G401.6 (cell line): ENCODE data around the gene FGF14.

Experiments used
- FAIRE-seq: peaks from 2 replicates; lab custom pipeline; 2012; peaks lifted over from hg19 to GRCh38; lab: Jason Lieb, UNC

FGF14 gene

DNA sequence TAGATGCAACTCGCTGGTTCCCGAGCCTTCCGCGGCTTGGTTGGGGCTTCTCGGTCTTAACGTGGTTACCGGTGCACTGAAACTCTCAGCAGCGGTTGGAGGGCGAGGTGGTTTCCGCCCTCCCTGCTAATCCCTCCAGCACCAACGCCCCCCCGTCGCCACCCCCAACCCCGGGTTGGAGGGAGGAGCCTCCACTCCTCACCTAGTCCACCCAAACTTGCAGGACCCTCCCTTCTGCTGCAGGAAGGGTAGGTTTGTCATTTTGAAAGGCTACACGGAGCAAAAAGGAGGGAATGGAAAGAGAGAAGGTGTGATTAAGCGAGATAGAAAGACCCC lies 484.4 kb downstream of the FGF14 start:
- FAIRE-seq, result no peak

DNA sequence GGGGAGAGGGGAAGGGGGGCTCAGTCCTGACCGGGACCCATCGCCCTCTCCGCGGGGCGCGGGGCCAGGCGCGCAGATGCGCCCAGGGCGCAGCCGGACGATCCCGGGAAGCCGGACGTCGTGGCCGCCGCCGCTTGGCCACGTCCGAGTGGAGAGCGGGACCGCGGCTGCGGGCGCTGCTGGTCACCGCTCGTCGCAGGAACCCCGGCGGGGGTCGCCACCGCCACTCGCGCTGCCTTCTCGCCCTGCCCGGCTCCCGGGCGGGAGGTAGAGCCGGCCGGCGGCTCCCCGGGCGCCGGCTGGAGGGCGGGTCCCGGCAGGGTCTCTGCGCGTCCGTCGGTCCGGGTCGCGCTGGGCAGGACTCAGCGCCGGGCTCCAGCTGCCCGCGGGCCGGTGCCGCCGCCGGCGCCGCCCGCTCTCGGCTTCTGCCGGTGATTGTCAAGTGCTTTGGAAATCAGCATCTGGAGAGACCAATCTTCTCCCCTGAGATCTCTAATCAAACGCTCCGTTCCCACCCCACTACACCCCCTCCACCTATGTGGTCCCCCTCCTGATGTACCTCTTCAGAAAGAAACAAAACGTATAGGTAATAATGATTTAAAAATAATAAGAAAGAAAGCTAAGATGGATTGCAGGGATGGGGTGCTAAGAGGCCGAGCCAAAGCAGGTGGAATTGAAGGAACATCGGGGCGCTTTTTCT lies 484.9 kb downstream of the FGF14 start:
- no peak for FAIRE-seq

DNA sequence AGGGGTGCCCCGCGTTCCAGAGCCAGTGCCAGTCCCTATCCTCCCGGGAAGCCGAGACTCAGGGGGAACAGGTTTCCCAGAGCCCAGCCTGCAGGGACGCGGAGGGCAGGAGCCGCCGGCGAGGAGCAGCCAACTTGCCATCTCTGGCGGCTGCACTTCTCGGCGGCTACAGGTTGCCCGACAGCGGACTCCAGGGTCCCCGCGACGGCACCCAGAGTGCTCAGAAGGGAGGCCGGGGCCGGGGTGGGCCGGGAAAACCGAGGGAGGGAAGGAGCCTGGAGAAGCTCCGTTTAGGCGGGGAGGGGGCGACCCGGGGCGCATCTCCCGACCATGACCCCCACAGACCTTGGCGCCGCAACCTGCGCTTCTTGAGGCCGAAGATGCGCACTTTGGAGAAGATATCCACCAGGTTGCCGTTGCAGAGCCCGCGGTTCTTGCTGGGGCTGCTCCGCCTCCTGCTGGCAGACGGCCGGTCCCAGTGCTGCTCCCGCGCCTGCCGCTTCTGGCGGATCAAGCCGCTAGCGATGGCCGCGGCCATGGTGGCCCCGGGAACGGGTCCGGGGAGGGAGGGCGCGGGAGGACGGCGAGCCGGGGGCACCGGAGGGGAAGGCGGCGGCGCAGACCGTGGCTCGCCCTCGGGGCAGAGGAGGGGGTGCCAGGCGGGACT lies 485.6 kb downstream of the FGF14 start:
- FAIRE-seq, result no peak

DNA sequence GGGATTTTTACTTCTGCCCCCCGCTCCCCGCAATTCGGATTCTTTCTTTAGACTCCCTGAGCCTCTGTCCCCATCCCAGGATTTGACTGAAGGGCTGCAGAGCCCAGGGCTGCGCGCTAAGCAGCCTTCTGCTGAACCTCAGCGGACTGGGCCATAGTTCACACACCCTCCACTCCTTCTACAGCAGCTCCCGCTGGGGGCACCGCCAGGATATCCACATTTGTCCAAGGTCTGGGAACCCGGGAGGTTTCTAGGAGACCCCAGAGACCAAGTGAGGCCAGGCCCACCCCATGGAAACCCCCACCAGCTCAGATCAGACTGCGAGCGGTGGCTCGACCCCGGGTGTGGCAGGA lies 486.1 kb downstream of the FGF14 start:
- FAIRE-seq, result no peak

DNA sequence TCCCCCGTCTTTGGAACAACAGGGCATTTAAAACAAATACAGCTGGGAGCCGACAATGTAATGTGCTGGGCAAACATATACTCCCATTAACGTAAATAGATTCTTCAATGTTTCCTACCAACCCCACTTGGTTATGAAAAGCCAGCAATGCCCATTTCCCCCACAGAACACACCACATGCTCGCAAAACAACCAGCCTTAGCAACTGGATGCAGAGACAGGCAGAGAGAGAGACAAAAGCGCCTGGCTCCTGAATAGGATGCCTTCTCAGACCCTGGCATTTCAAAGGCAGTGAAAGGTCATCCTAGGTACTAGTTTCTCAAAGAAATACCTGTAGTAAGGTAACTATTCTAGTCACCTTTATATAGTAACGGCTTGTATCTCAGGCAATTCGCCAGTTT lies 486.5 kb downstream of the FGF14 start:
- FAIRE-seq, result no peak

DNA sequence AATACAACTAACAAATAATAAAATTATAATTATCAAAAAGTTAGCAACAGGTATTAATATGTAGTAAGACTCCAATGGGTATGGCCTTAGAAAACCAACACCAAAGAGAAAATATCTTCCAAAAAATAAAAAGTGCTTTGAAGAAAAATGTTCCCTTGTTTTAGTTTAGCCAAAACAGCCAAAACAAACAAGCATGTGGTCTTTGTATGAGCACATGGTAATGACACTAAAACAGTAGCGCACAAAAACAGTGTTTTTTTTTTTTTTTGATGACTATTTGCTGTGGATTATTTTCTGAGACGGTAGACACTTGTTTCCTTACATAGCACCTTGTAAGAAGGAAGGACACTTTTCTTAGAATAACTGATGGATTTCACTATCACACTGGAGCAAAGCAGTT lies 490.1 kb downstream of the FGF14 start:
- FAIRE-seq, result no peak

DNA sequence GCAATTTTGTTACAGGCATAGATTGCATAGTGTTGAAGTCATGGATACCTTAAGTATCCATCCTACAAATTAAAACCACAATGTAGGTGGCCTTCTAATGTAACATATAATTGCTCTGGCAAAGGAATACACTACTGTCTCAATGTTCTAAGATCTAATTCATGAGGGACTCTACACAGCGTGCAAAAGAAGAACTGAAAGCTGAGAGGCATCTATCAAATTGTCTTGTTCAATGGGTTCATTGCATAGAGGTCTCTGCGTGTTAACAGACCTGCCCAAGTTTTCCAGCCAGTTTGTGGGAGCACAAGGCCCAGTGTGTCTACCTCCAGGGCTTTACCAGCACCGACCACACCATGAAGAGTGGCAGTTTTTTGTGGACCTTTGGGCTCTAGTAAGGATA lies 498.0 kb downstream of the FGF14 start:
- FAIRE-seq, result no peak

DNA sequence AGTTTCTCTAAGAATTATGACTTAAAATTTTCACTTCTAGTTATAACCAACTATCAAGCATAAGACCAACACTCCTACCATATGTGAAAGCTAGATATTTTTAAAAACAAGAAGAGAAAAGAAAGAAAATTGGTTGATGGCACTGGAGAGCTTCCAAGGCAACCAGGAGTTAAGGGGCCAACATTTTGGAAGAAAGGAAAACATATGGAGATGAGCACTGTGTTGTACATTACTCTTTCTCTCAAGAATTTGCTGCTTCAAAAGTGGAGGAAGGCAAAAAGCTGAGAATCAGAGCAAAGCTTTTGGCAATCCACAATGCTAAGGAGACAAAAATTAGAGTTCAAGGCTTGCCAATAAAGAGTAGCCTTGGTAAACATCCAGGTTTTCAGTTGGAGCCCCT lies 503.2 kb downstream of the FGF14 start:
- FAIRE-seq, result no peak

DNA sequence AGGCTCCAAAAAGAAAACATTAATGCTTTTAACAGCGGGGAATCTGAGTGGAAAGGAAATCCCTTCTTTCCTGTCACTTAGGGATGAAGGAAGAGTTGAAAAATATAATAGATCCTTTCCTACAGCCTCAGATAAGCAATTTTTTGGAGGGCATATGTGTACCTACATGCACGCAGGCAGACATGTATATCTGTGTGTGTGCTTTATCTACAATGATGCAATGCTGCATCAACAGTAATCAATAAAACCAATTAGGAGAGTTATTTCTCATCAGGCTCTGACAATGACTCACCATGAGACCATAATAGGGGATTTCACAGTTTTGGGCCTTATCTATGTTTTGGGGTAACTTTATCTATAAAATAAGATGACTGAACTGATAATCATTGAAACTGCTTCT lies 505.3 kb downstream of the FGF14 start:
- no peak for FAIRE-seq

DNA sequence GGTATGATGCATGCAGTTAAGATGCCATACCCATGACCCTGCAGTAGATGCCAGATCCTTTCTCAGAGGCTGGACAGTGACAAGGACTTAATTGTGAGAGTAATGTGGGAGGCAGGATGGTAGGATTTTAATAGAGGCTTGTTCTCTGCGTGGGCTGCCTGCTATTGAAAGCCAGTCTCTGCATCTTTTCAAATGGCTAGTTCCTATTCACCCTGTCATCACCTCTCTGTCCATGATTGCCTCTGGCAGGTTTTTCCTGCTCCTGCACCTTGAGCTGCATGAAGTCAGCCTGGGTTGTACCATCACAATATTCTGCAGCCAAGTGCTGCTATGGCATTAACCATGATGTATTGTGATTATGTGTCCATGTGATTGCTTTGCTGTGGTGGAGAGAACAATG lies 508.8 kb downstream of the FGF14 start:
- FAIRE-seq, result no peak

DNA sequence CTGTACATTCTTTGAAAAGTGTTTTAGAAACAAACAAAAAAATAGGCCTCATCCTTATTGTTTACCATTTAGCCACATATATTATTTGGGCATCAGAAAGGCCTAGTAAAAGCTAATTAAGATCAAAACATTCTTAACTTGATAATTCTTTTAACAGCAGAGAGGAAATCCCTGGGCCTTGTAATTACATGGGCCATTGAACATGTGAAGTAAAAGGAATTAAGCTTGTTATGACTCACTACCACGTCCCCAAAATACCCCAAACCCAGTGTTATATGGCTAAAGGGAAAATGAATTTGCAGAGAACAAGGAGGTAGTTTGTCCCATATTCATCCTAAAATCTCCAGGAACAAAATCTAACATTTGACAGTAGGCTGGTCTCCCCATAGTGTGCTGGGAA lies 509.6 kb downstream of the FGF14 start:
- FAIRE-seq, result no peak

DNA sequence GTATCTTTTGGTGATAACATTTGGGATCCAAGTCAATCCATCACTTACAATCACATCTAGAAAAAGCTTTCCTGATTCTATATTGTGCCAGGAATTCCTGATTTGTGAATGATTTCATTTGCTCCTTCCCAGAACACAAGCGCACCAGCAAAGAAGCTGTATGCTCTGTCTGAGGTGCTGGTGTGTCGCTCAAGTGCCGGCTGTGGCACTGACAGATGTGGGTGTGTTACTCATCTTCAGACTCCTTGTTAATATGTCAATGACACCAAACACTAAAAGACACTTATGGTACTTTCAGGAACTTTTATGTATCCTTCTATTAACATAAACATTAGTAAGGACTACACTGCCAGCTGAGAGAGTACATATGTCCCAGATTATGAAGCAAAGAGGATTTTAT lies 520.3 kb downstream of the FGF14 start:
- no peak for FAIRE-seq

DNA sequence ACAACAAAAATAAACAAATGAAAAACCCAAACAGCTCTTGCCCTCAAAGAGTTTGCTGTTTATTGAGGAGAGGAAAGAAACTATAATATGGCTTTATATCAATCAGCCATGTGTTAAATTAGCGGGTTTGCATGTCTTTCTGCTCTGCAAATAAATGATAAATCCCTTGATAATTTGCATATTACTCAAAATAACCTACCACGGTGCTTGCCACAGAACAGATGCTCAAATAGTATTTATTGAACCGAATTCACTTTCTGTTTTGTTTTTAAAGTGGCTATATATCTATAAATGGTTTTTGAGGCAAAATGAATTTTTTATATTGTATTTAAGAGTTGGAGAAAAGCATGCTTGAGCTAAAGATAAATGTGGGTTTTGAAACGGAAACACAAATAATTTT lies 521.3 kb downstream of the FGF14 start:
- FAIRE-seq, result no peak

DNA sequence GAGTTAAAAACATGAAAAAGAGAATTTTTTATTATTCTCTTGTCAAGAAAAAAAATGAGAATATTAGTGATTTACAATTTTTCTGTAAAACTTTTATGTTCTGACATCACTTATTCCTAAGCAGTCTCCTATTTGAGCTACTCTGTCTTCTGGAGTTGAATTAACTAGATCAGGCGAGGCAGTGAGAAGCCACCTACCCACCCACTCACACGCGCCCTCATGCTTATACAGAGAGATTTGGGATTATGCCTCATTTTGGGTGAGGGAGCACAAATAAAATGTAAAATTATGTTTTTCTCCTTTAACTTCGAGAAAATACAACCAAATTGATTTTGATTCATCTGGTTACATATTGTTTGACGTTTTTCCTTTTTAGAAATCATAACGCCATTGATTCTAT lies 524.9 kb downstream of the FGF14 start:
- FAIRE-seq, result no peak

DNA sequence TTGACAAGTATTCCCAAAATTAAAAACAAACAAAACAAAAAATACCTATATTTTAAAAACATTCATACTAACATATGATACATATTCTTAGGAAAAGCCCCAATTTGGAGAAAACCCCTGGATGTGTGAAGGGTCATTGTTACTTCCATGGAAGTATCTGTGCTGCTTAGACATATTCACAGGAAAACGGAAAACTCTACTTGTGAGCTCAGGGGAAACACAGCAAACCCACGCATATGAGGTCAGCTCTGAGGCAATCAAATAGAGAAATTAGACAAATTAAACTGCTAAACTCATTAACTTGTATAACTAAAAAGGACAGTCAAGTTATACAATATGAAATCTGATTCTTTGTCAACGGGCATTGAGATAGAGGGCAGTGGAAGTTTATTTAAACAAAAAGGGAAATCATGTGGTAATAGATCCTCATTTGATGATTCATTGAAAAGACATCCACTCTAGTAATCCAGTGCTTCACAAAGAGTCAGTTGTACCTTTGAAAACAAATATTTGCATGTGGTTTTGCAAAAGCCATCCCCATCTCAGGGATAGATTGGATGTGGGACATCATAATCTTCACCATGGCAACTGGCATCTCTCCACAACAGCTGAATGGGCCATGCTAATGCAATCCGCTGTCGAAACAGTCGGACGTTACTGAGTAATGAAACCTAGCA lies 526.0 kb downstream of the FGF14 start:
- FAIRE-seq, result no peak

DNA sequence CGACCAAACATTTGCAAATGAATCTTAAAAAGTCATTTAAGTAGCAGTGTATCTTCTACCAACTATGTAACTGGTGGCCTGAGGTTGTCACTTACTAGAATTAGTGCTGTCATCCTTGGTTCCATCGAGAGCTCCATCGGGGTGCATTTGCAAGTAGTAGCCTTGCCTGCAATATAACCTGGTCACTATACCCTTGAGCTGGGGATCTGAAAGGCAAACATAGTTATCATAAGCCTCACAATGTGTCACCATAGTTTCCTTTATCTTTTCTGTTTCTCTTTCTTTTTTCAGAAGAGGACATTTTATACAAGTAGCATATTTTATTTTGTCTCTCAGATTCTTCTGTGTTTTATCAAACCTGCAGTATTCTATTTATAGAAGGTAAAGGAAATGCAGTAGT lies 526.8 kb downstream of the FGF14 start:
- FAIRE-seq, result no peak

DNA sequence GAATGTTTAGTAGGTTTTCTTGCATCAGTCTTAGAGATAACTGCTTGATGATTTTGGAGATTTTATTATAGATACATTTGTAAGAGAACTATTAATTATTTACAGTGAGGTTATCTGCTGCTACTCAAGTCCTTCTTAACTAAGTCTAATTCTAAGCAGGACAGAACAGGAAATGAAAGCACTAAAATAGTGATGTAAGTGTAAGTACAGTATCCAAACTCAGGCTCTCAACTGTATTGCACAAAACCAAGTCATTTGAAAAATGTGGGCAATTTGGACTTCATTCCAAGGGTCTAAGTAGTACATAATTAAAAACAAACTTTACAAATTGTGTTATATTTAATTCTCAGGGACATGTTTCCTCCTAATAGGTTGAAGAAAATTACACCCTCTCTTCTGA lies 532.3 kb downstream of the FGF14 start:
- no peak for FAIRE-seq

DNA sequence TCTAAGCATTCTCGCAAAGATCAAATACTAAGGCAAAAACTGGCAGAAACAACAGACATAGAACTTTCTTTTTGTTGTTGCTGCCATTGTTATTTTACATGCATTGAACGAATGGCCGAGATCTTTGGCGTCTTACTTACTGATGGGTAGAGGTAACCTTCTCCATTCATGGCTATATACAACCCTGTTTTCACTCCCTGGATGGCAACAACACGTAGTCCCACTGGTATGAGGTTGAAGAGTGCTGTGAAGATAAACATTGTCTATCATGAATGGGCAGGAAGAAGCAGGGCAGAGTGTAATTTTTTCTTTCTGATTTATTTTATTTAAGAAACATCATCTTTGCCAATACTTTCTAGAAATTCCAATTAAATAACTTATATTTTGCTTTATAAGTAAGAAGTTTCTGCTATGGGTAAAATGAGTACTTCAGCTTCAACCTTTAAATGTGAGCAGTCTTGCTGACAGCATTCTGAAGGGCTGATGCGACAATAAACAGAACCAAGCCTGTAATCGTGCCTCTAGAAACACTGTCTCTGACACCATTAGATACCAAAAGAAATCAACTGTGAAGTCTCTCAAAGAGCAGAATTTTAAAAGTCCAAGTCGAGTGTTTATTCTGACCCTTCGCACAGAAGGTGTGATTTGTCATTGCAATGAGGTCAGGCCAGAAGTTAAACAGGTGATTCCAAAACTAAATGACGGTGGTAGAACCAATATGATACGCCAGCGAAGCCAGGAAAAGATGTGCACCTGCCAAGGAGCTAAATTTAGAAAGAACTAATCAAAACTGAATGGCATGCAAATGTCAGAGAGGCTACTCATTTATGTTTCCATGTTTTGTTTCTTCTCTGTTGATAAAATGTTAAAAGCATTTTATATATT lies 533.0 kb downstream of the FGF14 start:
- no peak for FAIRE-seq

DNA sequence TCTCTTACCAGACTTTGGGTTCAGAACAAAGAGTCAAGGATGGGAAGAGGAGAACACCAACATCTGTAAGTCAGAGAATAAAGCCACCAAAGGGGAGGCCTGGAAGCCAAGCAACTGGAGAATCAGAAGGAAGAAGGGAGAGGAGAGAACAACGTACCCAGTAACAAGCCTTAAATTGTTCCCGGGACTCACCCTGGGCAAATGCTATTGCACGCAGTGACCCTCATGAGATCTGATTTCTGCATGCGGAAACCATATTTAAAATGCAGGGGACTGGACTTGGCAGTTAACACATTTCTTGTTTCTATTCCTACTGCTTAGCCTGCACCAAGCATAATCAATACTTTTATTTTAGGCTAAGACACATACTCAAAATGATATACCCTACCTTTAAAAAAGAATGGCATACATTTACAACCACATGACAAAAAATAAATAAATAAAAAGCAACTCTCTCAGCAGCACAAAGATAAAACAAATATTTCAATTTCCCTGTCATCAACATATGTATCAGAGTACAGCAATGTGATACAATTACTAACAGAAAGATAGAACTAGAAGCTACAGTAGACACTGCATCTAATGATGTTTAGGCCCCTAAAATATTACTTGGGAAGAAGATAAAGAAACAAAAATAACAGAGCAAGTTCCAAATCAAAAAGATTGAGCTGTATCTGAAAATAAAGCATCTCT lies 534.8 kb downstream of the FGF14 start:
- FAIRE-seq, result no peak

DNA sequence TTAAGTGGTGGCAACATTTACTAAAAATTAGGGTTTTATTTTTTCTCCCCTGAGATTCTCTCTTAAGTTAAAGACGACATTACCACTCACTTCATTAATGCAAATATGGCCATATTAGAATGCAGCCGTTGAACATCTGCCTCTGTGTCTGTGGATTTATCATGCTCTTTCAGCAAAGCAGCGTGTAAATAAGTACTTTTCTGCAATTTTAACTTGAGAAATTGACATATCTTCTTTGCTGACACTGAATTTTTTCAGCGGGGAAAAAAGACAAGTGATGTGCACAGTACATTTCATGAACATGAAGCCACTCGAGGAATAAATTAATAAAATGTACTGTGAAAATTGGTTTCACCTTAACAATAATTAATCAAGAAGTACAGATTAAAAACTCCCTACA lies 543.0 kb downstream of the FGF14 start:
- no peak for FAIRE-seq

DNA sequence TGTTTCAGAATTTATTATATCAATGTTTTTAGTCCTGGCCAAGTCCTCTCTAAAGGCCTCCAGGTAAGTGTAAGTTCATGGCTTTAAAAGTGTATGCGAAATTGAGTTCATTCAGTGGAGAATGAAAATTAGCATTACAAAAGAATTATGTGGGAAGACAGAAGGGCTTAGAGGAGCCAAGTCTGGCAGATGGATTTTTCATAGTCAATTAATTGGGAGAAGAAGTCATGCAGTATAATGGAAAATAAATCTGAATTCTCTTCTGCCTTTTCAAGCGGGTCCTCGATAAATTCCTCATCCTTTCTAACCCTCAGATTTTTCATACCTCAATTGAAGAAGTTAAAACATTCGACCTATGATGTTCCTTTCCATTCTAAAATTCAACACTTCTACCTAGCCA lies 555.1 kb downstream of the FGF14 start:
- FAIRE-seq, result no peak

DNA sequence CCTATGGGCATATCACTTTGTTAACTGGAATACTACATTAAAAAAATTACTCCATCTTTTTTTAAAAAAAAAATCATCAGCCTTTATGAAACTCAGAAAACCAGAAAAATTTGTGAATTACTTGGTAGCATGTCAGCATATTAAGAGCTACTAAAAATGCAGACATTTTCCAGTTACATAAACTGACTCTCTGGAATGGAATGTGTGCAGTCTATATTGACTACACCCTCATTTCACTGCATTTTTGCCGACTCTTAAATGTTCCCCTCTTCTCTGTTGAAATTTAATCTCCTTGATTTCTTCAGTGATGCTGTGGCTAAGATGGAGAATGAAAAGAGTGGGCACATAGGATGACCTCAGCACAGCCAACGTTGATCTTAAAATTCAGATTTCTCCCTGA lies 555.6 kb downstream of the FGF14 start:
- no peak for FAIRE-seq
